ENCODE results near the gene GPR33. TPM values are rescaled to one million over a fixed set of nuclear protein-coding genes. Genes with fewer than 3 reads are reported as not detected.

Gene GPR33
- not detected for polyA plus RNA-seq (ENCODE audit: insufficient read length in 4 of 4)

- no peak for DNase-seq (ENCODE audit: low read depth in 4 of 4, low spot score in 2 of 4)
Observed at GRCh38 chr14:31487886-31488285, at the start of gene GPR33. TSS of gene GPR33 (minus strand) at chr14:31488039. CDS start at chr14:31483965, 4,074 bp downstream.

DNA sequence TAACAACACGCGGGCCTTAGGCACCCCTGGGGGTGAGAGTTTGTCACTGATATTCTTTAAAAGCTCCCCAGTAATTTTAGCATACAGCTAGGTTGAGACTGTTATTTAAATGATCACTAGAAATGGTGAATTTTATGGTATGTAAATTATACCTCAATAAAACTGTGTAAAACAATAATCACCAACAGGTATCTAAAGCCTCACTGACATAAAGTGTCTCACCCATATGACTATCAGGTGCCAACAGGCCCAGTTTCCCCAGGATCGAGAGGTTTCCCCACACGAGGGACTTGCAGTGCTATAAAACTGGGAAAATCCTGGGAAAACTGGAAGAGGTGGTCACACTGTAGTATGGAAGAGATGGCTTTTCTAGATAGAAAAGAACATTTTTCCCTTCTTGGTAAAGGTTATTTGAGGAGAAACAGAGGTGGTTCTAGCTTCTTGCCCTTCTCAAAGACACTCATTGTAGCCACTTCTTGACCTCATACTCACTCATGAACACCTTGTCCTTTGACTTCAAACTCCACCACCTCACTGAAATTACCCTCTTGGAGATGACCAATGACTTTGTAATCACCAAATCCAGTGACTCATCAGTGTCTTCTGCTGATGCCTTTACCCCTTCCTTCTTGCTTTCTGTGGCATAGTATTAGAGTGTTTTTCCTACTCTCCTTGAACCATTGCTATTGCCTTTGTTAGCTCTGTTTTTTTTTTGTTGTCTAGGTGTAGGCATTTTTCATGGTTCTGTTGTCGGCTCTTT, 48.5 kb upstream of the GPR33 start:
- DNase-seq (ENCODE audit: low read depth in 4 of 4, low spot score in 2 of 4), result no peak

- no peak for DNase-seq (ENCODE audit: low read depth in 4 of 4, low spot score in 2 of 4)
Observed at GRCh38 chr14:31530136-31530535, 42.3 kb upstream of the GPR33 start.

- DNase-seq (ENCODE audit: low read depth in 4 of 4, low spot score in 2 of 4), result no peak
Observed at GRCh38 chr14:31529053-31529452, 41.2 kb upstream of the GPR33 start.

DNA sequence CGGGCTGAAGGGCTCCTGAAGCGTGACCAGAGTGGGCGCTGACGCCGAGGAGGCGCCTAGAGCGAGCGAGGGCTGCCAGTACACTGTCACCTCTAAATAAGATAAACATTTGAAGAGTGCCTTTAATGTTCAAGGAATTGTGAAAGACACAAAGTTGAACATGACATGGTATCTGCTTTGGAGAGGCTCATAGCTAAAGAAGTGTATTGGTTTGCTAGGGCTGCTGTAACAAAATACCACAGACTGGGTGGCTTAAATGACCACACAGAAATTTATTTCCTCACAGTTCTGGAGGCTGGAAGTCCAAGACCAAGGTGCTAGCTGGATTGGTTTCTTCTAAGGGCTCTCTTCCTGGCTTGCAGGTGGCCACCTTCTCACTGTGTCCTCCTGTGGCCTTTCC, 39.7 kb upstream of the GPR33 start:
- DNase-seq (ENCODE audit: low read depth in 4 of 4, low spot score in 2 of 4), result no peak

DNA sequence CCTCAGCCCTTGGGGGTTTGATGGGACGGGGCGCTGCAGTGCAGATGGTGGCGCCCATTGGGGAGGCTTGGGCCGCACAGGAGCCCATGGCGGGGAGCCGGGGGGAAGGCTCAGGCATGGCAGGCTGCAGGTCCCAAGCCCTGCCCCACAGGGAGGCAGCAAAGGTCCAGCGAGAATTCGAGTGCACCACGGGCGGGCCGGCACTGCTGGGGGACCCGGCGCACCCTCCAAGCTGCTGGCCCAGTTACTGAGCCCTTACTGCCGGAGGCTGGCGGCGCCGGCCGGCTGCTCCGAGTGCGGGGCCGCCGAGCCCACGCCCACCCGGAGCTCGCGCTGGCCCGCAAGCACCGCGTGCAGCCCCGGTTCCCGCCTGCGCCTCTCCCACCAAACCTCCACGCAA, 39.2 kb upstream of the GPR33 start:
- DNase-seq (ENCODE audit: low read depth in 4 of 4, low spot score in 2 of 4), result no peak

GRCh38 chr14:31510855-31511254, 23.0 kb upstream of the GPR33 start:
- DNase-seq (ENCODE audit: low read depth in 4 of 4, low spot score in 2 of 4), result no peak

DNA sequence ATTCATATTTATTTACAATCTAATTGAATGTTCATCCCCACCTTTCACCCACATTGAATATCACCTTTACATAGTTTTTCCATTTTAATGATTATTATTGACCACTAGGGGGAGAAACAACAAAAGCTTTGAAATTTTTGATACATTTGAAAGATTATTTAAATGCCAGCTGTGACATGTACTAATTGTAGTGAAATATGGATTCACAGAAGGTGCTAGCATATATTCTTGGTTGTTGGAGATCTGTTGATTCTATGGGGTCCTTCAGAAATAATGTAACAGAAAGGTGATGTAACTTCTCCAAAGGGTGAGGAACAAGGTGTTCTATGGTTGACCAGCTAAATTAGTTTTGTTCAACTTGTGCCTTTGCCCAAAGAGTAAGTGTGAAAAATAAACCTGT, 22.4 kb upstream of the GPR33 start:
- DNase-seq (ENCODE audit: low read depth in 4 of 4, low spot score in 2 of 4), result peak in 1 of 4 donors; percentile 13

GRCh38 chr14:31508135-31508534, 20.3 kb upstream of the GPR33 start:
- no peak for DNase-seq (ENCODE audit: low read depth in 4 of 4, low spot score in 2 of 4)

DNA sequence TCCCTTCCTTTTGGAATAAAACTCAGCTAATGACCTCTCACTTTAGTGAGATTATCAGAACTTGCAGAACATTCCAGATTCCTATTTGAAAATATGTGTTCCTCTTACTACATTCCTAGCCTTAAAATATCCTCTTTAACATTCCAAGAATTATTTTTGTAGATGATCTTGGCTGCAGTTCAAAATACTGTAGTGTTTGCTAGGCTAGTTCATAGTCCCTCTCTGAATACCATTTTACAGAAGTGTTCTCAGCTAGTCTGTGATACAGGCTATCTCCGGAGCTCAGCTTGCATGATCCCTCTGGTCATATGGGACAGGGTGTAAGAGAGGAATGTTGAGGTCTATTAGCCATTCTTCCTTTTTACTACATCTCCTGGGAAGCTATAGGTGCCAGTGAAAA, 17.6 kb upstream of the GPR33 start:
- no peak for DNase-seq (ENCODE audit: low read depth in 4 of 4, low spot score in 2 of 4)

- DNase-seq (ENCODE audit: low read depth in 4 of 4, low spot score in 2 of 4), result no peak
Observed at GRCh38 chr14:31501870-31502269, 14.0 kb upstream of the GPR33 start.

GRCh38 chr14:31492759-31493498, 5.1 kb upstream of the GPR33 start:
- no peak for DNase-seq (ENCODE audit: low read depth in 4 of 4, low spot score in 2 of 4)

DNA sequence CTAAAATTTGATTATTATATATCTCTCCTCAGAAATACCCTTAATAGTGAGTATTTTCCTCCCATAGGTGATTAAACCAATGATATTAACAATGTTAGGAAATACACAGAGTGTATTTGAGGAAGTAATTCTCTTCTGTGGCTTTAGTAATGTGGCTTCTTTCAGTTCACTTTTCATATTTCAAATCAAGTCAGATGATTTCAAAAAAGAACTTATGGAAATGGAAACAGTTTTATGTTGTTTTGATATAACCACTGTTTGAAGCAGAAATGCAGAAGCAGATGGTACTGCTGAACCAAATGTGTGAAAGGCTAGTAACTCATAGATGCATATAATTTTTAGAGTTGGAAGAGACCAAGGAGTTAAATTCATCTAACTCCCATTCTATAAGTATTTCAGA, 1.9 kb upstream of the GPR33 start:
- no peak for DNase-seq (ENCODE audit: low read depth in 4 of 4, low spot score in 2 of 4)

- no peak for DNase-seq (ENCODE audit: low read depth in 4 of 4, low spot score in 2 of 4)
Observed at GRCh38 chr14:31486764-31487163, 1.1 kb downstream of the GPR33 start.

DNA sequence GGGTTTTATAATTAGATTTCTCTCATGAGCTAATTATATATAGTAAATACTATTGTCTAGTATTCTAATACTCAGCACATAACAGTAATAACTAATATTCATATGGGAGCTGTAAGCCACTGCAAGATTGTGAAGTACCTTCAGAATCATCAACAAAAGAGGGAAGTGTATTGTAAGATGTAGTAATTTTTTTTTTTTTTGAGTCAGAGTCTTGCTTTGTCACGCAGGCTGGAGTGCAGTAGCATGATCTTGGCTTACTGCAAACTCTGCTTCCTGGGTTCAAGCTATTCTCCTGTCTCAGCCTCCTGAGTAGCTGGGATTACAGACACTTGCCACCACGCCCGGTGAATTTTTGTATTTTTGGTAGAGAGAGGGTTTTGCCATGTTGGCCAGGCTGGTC, 3.1 kb downstream of the GPR33 start:
- no peak for DNase-seq (ENCODE audit: low read depth in 4 of 4, low spot score in 2 of 4)

GRCh38 chr14:31480156-31480555, 7.7 kb downstream of the GPR33 start:
- no peak for DNase-seq (ENCODE audit: low read depth in 4 of 4, low spot score in 2 of 4)

DNA sequence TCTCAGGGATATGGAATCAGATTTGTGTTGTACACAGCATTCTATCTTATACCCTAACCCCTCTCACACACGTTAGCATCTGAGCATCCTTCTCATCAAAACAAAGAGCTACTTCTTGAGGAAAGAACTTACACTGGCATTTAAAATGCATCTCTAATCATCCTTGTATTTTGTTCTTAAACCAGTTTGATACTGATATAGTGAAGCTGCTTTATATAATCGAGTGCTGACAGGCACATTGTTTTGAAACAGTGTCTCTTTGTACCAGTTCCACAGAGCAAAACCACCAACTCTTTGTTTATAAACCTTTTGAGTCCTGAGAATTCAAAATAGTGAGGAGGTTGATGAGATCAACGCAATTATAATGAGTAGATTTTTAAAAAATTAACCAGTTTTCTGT, 8.8 kb downstream of the GPR33 start:
- no peak for DNase-seq (ENCODE audit: low read depth in 4 of 4, low spot score in 2 of 4)

GRCh38 chr14:31477248-31477647, 10.6 kb downstream of the GPR33 start:
- DNase-seq (ENCODE audit: low read depth in 4 of 4, low spot score in 2 of 4), result no peak

DNA sequence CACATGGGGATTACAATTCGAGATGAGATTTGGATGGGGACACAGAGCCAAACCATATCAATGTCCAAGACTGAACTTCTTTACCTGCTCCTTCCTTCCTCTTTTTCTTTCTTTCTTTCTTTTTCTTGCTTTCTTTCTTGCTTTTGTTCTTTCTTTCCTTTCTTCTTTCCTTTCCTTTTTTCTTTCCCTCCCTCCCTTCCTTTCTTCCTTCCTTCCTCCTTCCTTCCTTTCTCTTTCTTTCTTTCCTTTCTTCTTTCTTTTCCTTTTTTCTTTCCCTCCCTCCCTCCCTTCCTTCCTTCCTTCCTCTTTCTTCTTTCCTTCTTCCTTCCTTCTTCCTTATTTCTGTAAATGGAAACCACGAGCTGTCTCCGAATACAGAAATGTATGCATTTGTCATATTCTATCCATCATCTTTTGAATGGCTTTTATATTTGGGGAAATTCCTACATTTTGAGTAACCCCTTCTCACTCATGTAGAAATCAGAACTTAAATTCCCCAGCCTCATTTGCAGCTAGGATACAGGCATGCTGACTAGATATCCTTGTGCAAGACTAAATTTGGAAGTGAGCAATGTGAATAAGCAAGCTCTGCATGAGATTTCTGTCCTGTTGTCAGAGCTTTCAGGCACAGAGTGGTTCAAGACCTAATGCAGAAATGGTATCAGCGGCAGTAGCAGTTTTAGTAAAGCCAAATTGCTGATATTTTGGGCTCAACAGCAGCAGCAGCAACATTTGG, 11.5 kb downstream of the GPR33 start:
- DNase-seq (ENCODE audit: low read depth in 4 of 4, low spot score in 2 of 4), result no peak

- DNase-seq (ENCODE audit: low read depth in 4 of 4, low spot score in 2 of 4), result no peak
Observed at GRCh38 chr14:31466554-31466953, 21.3 kb downstream of the GPR33 start.

- DNase-seq (ENCODE audit: low read depth in 4 of 4, low spot score in 2 of 4), result no peak
Observed at GRCh38 chr14:31465111-31465510, 22.7 kb downstream of the GPR33 start.

All from left renal cortex interstitium (tissue), 4 donors.